GM21786 (cell line): ENCODE measurements around the gene SNHG17.
"Not testable (repeated sequence)": the region's sequence is repeated elsewhere in the genome, so short reads cannot be mapped to it uniquely, and the experiment has no call there.

ENCODE experiments used
- ATAC-seq: cut with Tn5 transposase; IDR thresholded peaks from one replicate; pipeline ENCODE4 v1.9.1; 2021; ENCODE audit not compliant: unreplicated experiment

SNHG17 gene

DNA sequence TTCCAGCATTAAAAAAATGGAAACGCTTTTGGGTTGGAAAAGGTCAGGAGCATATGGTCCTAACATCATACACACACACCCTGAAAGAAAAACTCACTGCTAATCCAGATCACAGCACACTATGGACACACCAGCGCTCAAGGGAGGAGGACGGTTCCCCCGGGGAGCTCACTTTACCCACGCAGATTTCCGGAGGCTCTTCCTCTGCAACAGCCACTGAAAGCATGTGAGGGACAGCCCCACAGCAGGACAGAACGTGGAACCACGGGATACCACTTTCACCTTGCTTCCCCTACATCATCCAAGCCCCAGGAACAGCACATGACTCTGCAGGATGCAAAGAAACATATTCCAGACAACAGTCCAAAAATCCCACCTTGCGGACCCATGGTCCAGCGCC, 13.2 kb downstream of the SNHG17 start:
- ATAC-seq, result no peak

DNA sequence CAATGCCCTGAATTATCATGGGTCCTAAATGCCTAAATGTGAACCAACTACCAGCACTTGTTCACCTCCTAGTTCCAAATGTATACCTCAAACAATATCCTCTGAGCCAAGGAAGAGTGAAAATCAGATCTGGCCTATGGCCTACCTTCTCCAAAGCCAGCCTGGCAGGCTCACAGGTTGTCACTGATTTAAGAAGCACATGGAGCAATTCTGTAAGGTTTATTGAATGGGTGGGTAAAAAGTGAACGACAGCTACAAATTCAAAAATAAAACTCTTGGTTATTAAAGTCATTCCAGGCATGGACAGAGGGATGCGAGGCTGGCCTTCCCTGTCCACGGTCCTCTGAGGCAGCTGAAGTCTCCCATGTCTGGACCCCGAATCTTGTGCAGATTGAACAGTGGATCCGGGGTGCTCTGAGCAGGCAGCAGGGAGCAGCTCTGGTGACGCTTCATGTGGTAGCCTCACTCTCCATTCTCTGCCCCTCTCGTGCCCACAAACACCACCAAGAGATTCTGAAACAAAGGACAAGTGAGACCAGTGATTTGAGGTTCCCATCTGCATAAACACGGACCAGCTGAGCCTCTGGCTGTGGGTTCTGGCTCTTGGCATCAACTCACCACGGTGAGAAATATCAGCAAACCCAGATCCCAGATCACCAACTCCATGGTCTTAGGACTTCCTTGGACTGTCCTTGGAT, 14.6 kb downstream of the SNHG17 start:
- no peak for ATAC-seq

DNA sequence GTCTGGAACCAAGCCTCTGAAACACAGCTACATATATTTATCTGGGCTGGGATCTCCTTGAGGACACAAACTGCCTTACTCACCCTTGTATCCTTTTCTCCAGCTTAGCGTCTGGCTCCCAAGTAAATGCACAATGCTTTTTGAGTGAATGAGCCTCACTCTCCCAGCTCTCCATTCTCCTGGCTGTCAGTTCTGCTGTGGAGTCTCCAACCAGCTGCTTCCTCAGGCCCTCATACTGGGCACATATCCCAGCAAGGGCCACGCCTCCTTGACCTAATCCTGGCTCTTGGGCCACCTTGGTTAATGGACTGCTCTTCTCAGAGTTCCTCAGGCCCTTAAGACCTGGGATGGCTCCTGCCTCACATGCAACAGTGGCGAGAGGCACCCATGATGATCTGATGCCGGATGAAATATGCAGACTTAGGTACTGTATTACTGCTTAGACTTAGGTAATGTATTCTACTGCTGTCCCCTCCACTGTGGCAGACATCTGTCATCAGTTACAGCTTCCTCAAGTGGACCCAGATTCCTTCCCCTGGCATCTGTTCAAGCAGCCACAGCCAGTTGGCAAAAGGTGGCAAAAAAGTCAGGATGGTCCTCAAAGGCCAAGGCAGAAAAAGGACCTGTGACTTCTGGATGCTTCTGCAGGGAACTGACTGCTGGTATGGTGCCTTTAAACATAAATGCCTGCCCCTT, 16.5 kb downstream of the SNHG17 start:
- no peak for ATAC-seq

DNA sequence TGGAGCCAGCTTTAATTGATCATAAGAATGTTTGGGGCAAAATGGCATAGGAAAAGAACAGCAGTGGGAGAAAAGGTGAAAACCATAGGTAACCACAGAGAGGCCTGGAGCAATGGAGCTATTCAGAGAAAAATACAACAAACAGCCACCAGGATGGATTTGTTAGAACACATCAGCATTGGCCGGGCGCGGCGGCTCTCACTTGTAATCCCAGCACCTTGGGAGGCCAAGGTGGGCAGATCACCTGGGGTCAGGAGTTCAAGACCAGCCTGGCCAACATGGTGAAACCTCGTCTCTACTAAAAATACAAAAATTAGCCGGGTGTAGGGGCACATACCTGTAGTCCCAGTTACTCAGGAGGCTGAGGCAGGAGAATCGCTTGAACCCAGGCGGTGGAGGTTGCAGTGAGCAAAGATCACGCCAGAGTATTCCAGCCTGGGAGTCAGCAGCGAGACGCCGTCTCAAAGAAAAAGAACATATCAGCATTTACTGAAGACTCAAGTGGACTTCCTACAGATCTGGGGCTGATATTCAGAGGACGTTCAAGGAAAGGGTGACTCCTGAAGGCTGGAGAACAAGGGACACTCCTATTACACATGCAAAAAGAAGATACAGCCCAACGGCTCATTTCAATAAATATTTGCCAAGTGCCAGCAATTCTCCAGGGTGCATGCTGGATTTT, 20.2 kb downstream of the SNHG17 start:
- no peak for ATAC-seq

DNA sequence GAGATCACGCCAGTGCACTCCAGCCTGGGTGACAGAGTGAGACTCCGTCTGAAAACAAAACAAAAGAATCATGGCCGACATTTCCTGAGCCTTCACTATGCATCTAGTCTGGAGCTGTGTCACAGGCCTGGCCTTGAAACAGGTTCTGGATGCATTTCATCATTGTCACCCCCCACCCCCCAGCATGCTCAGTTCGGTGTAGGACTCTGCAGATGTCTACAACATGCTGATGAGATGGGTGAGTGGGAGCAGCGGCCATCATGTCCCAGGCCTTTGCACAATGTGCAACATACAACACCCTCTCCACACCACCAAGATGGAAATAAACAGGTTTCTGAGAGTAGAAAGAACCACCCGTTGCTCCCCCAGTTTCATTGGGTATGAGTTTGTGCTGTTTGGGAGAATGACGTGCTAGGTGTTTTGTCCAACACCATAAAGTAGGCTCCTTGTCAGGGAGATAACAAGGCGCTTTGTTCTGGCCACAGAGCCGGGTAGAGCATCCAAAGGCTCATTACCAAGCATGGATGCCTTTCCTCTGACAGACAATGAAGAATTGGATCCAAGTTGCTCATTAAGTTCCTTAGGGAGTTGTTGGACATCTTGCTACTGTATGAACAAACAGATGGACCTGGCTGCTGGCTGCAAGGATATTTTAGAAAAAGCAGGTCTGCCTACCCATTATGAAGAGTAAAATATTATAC, 22.1 kb downstream of the SNHG17 start:
- no peak for ATAC-seq

DNA sequence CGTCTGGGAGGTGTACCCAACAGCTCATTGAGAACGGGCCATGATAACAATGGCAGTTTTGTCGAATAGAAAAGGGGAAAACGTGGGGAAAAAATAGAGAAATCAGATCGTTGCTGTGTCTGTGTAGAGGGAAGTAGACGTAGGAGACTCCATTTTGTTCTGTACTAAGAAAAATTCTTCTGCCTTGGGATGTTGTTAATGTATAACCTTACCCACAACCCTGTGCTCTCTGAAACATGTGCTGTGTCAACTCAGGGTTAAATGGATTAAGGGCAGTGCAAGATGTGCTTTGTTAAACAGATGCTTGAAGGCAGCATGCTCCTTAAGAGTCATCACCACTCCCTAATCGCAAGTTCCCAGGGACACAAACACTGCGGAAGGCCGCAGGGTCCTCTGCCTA, 27.3 kb downstream of the SNHG17 start:
- not testable (repeated sequence) for ATAC-seq

DNA sequence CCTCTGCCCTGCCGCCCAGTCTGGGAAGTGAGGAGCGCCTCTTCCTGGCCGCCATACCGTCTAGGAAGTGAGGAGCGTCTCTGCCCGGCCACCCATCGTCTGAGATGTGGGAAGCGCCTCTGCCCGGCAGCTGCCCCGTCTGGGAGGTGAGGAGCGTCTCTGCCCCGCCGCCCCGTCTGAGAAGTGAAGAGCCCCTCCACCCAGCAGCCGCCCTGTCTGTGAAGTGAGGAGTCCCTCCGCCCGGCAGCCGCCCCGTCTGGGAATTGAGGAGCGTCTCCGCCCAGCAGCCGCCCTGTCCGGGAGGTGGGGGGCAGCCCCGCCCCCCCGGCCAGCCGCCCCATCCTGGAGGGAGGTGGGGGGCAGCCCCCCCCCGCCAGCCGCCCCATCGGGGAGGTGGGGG, 27.8 kb downstream of the SNHG17 start:
- no peak for ATAC-seq

DNA sequence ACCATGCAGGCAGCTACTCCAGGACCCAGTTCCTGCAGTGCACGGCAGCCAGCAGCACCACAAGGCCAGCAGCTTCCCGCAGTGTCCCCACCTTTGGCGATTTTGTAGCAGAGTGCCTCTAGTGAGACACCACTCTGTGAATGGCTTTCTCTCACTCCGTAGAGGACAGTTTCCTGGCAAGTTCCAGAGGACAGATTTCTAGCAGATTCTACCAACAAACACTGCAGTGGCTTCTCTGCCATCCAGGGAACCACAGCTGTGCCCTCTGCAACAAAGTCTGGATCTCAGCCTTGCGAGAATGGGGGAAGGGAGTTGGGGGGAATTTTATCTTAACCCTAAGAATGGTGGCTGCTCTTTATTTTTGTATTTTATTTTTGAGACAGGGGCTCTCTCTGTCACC, 28.7 kb downstream of the SNHG17 start:
- ATAC-seq, result no peak

DNA sequence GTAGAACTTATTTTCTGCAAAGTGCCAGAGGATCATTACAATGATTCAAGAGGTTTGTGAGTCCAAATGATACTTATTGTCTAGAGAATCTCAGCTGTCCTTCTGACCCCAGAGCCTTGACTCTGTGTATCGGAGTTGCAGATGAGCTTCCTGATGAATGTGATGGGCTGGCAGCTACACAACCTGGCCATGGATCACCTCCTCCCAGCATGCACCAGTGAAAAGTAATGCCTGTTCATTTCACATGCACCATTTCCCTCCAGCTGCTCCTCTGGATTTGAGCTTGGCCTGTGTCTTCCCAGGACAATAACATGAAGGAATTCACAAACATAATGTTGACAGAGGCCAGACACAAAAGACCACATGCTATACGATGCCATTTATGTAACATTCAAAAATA, 30.0 kb downstream of the SNHG17 start:
- no peak for ATAC-seq

DNA sequence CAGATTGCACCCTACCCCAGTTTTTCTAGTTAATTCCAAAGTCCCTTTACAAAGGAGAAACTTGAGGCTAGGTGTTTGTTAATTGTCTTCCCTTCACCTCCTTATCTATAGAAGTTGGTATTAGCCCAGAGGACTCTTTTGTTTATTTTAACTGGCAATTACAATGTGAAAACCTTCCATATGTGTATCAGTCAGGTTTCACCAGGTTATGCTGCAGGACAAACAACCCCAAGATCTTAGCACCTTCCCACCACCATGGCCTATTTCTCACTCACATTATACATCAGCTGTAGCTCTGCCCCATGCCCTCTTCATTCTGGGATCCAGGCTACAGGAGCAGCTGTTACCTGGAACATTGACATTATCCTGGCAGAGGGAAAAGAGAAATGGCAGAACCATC, 31.1 kb downstream of the SNHG17 start:
- ATAC-seq, result no peak

DNA sequence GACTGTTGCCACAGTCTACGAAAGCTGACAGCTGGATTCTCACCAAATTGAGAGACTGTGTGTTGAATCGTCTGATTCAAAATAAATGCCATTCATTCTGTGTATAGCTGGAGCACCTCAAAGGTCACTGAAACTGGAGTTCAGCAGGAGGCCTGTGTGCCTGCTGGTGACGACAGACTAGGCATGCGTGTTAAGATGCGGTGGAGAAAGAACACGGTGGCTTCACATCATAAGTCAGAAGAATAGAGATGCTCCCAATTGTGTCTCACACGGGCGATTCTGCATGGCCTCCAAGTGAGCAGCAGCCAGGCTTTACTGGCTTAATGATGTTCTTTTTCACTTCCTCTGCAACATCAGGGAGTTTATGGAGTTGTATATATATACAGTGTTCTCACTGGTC, 32.3 kb downstream of the SNHG17 start:
- ATAC-seq, result no peak

DNA sequence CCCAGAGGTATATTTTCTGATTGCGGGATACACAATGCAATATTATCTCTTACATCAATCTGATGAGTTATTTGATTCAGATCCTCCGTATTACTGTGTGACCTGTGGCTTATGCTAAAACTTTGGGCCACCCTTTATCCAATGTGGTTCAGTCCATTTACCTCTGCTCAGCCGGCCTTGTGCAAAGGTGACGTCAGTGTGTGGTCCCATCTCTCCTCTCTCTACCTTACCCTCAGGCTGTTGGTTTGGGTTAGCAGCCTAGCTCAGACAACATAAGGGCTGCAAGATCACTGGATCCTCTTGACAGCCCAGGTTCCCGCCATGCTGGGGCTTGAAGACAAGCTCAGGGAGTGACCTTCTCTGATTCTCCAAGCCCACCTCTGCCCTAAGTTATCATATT, 33.0 kb downstream of the SNHG17 start:
- no peak for ATAC-seq

DNA sequence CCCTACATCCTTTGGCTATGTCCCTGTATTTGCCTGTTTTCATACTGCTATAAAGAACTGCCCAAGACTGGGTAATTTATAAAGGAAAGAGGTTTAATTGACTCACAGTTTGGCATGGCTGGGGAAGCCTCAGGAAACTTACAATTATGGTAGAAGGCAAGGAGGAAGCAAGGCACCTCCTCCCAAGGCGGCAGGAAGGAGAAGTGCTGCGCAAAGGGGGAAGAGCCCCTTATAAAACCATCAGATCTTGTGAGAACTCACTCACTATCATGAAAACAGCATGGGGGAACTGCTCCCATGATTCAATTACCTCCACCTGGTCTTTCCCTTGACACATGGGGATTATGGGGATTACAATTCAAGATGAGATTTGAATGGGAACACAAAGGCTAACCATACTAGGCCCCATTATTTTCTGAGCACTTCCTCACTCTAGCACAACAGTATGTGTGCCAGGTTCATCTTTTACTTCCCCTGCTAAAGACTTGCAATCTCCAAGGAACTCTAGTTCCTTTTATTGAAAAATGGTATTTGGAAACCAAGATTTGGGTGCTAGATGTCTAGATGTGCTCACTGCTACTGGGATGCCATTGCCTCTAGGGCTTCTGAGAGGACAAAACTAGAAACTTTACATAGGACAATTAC, 39.3 kb downstream of the SNHG17 start:
- not testable (repeated sequence) for ATAC-seq

DNA sequence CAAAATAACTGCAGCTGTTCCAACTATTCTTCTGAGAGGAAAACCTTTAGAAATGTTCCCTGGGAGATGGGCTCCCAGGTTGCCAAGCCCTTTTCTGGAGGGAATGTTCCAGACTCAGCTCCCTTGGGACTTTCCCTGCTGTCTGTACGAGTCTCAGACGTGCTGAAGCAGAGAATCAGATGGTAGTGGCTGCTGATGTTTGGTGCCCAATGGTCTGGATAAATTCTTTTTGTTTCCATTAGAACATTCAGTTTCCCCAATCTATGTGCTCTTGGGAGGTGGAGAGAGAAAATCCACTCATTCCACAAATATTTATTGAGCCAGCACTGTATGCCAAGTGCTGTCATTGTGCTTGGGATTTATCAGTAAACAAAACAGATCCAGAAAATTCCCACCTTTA, 40.0 kb downstream of the SNHG17 start:
- no peak for ATAC-seq

DNA sequence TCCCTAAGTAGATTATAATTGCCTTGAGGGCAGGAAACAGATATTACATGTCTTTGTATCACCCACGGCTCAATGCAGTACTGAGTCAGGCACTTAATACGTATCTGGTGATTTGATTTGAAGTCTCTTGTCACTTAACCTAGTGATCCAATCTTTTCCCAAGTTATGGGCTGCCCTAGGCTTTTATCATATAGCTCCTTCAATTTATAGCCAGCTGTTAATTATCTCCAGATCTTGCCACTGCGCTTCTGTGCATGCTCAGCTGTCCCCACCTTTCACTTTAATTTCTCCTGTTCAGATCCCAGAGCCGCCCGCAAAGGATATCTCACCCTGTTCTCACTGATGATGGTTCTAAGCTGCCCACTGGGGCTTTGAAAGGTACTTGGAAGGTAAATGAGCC, 41.9 kb downstream of the SNHG17 start:
- ATAC-seq, result no peak

DNA sequence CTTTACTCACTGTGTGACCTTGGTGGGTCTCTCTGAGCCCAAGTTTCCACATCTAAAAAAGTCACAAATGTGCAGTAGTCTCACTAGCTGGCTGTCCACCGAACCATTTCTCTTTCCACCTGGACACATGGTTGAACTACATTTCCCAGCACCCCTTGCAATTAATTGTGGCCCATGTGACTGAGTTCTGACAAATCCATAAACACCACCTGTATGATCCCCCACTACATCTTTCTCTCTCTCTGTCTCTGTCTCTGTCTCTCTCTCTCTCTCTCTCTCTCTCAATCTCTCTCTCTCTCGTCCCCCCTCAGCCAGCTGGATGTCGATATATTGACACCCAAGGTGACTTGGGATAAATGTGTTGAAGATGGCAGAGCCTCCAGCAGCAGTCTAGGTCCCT, 42.8 kb downstream of the SNHG17 start:
- ATAC-seq, result no peak

DNA sequence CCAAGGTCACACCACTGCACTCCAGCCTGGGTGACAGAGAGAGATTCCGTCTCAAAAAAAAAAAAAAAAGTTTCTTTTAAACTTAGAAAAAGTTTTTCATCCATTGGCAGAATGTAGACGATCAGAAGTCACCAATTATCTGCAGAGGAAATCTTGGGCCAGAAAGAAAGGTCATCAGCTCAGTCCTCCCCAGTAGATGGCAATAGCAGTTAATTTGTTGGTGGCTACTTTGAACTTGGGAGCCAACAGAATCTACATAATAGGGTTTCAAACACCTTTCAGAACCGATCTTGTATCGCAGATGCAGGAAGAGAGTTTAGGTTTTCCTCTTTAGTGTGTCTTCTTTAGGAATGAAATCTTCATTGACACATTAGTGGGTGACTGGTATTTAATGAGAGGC, 47.2 kb downstream of the SNHG17 start:
- ATAC-seq, result no peak

DNA sequence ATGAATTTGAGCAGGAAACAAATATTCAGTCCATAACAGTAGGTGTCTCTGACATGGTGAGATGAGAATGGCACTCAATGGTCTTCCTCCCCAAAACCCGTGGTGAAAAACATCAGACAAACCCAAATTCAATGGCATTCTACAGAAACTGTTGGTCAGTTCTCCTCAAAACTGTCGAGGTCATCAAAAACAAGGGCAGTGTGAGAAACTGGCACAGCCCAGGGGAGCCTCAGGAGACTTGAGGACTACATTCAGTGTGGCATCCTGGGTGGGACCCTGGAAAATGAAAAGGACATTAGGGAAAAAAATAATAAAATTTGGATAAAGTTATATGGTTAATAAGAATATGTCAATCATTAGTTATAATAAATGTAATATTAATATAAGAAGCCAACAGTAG, 48.3 kb downstream of the SNHG17 start:
- no peak for ATAC-seq

DNA sequence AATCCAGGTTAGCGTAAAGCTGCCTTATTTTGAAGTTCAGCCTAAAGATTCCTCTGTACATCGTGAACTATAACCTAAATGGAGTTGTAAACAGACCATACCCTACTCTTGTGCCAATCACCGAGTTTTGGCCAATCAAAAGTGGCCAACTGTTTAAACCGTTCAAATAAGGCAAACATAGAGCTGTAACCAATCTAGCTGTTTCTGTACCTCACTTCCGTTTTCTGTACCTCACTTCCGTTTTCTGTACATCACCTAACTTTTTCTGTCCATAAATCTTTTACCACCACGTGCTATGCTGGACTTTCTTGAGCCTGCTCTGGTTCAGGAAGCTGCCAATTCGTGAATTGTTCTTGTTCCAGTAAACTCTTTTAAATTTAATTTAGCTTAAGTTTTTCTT, 49.1 kb downstream of the SNHG17 start:
- ATAC-seq, result no peak

DNA sequence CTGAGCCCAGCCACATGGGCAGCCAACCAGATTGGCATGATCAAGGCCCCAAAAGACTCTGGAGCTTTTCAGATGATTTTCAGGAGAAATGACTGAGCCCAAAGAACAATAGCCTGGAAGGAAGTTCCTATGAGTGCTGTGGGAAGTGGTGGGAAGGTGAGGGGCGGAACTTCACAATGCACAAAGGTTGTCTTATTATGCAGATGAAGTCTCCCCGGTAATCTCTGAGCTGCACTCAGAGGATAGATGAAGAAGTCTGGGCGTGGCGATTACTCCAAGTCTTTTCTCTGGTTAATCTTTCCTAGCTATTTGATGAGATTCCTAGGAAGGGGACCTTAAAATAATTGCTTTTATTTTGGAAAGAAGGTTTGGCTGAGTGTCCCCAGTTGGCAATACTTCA, 52.0 kb downstream of the SNHG17 start:
- no peak for ATAC-seq

DNA sequence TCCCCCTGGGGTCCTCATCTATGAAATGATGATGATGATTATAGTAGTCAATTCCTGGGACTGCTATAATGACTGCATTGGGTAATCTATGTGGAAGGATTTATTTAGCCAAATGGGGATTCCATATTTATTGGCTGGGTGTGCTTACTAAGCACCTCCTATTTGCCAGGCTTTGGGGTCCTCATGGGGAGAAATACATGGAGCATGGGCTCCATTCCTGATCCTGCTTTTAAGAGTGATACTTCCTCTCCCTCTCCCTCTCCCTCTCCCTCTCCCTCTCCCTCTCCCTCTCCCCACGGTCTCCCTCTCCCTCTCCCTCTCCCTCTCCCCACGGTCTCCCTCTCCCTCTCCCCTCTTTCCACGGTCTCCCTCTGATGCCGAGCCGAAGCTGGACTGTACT, 57.3 kb downstream of the SNHG17 start:
- ATAC-seq, result not testable (repeated sequence)
